Activated naive CD8-positive, alpha-beta T cell treated with anti-CD3 and anti-CD28 coated beads, Interleukin-2, amount 10 ng/mL, durations not matched to agents 7 days and 5 days (primary cell): ENCODE results near the gene SLC25A29. TPM values are rescaled to one million over a fixed set of nuclear protein-coding genes. Genes with fewer than 3 reads are reported as not detected.

ENCODE experiments used
- ATAC-seq: fragments of 150-1000 bp; cut with Tn5 transposase; one replicate; pipeline ENCODE4 v1.10.0; 2021; ENCODE audit warnings: low read depth, moderate library complexity
- POLR2A ChIA-PET: fragments of 350-600 bp; sonication (Branson Sonifier 250); formaldehyde crosslinking; loops from one replicate; lab custom pipeline; 2021; ENCODE audit warnings: antibody characterized with exemption; lab: Charles Lee
- DNase-seq: peaks from one replicate; pipeline ENCODE4 v3.0.0; 2021
- H3K27ac Mint-ChIP-seq: one replicate; pipeline ENCODE4 v1.8.0; 2022; ENCODE audit warnings: mild to moderate bottlenecking, mixed read lengths
- H3K27me3 Mint-ChIP-seq: one replicate; pipeline ENCODE4 v1.8.0; 2022; ENCODE audit warnings: mild to moderate bottlenecking, moderate library complexity, mixed read lengths
- H3K36me3 Mint-ChIP-seq: one replicate; pipeline ENCODE4 v1.8.0; 2021; ENCODE audit warnings: mild to moderate bottlenecking, mixed read lengths
- H3K4me1 Mint-ChIP-seq: one replicate; pipeline ENCODE4 v1.8.0; 2021; ENCODE audit warnings: mixed read lengths
- H3K4me3 Mint-ChIP-seq: one replicate; pipeline ENCODE4 v1.8.0; 2022; ENCODE audit warnings: mild to moderate bottlenecking, moderate library complexity, mixed read lengths
- H3K9me3 Mint-ChIP-seq: one replicate; pipeline ENCODE4 v1.8.0; 2021; ENCODE audit warnings: mixed read lengths
- total RNA-seq, 2 experiments: library from RNA; stranded (reverse); gene quantifications; one replicate each; pipeline ENCODE4 v1.2.3, GENCODE V29; 2021

Gene SLC25A29
- total RNA-seq, 2 experiments from 2014 or later = 17.3 to 18.1 TPM

GRCh38 chr14:100340423-100340813 lies 34.2 kb upstream of the SLC25A29 start:
- Mint-ChIP-seq H3K27me3 (no peaks in the 10 kb centered on the region), H3K4me1 (peaks cover 8% of the 10 kb centered on the region), H3K27ac (peak overlapping the region; percentile 59), H3K4me3 (no peak overlapping the region), H3K36me3 (peaks cover 42% of the 10 kb centered on the region), H3K9me3 (no peaks in the 10 kb centered on the region)
- no peak for ATAC-seq
- POLR2A ChIA-PET = interaction anchor here (0.8 to 1.4 kb wide), 2 partner anchors 35 to 37 kb away, joined by 3 read pairs; a partner anchor contains a TSS
- DNase-seq = peak; percentile 15

GRCh38 chr14:100339766-100340422 lies 33.6 kb upstream of the SLC25A29 start:
- no peak for ATAC-seq
- peaks cover 42% of the 10 kb centered on the region for H3K36me3 Mint-ChIP-seq
- peak overlapping the region; percentile 59 for H3K27ac Mint-ChIP-seq
- peaks cover 8% of the 10 kb centered on the region for H3K4me1 Mint-ChIP-seq
- no peak overlapping the region for H3K4me3 Mint-ChIP-seq
- no peaks in the 10 kb centered on the region for H3K9me3 Mint-ChIP-seq
- peak; percentile 20 for DNase-seq
- H3K27me3 Mint-ChIP-seq = no peaks in the 10 kb centered on the region
- POLR2A ChIA-PET = interaction anchor here (0.8 to 1.4 kb wide), 2 partner anchors 35 to 38 kb away, joined by 3 read pairs; a partner anchor contains a TSS

GRCh38 chr14:100336618-100337530 lies 30.6 kb upstream of the SLC25A29 start:
- Mint-ChIP-seq H3K4me1 (peaks cover 8% of the 10 kb centered on the region), H3K4me3 (no peak overlapping the region), H3K27me3 (no peaks in the 10 kb centered on the region), H3K9me3 (no peaks in the 10 kb centered on the region), H3K27ac (peak overlapping the region; percentile 38), H3K36me3 (peaks cover 36% of the 10 kb centered on the region)
- DNase-seq = peak; percentile 11
- no peak for ATAC-seq
- POLR2A ChIA-PET = no interaction called here

GRCh38 chr14:100334904-100335303 lies 28.7 kb upstream of the SLC25A29 start:
- no peaks in the 10 kb centered on the region for H3K4me1 Mint-ChIP-seq
- ATAC-seq = no peak
- peaks cover 26% of the 10 kb centered on the region for H3K36me3 Mint-ChIP-seq
- H3K9me3 Mint-ChIP-seq = no peaks in the 10 kb centered on the region
- no peak overlapping the region for H3K27ac Mint-ChIP-seq
- no peak overlapping the region for H3K4me3 Mint-ChIP-seq
- no peak for DNase-seq
- H3K27me3 Mint-ChIP-seq = no peaks in the 10 kb centered on the region
- POLR2A ChIA-PET = no interaction called here

GRCh38 chr14:100333827-100334226 lies 27.6 kb upstream of the SLC25A29 start:
- H3K4me1 Mint-ChIP-seq = no peaks in the 10 kb centered on the region
- no peak overlapping the region for H3K27ac Mint-ChIP-seq
- DNase-seq = no peak
- no peak overlapping the region for H3K4me3 Mint-ChIP-seq
- peaks cover 26% of the 10 kb centered on the region for H3K36me3 Mint-ChIP-seq
- POLR2A ChIA-PET = no interaction called here
- H3K9me3 Mint-ChIP-seq = no peaks in the 10 kb centered on the region
- ATAC-seq = no peak
- no peaks in the 10 kb centered on the region for H3K27me3 Mint-ChIP-seq

- DNase-seq (no peak), ATAC-seq (no peak)
- no peaks in the 10 kb centered on the region for H3K4me1 Mint-ChIP-seq
- no peak overlapping the region for H3K4me3 Mint-ChIP-seq
- H3K27ac Mint-ChIP-seq = no peak overlapping the region
- peaks cover 22% of the 10 kb centered on the region for H3K36me3 Mint-ChIP-seq
- POLR2A ChIA-PET = no interaction called here
- H3K27me3 Mint-ChIP-seq = no peaks in the 10 kb centered on the region
- H3K9me3 Mint-ChIP-seq = no peaks in the 10 kb centered on the region
These were observed 27.1 kb upstream of the SLC25A29 start for GRCh38 chr14:100333311-100333710.

- Mint-ChIP-seq H3K4me1 (no peaks in the 10 kb centered on the region), H3K36me3 (peaks cover 18% of the 10 kb centered on the region), H3K27ac (no peak overlapping the region), H3K9me3 (no peaks in the 10 kb centered on the region), H3K4me3 (no peak overlapping the region), H3K27me3 (no peaks in the 10 kb centered on the region)
- ATAC-seq (no peak), DNase-seq (no peak)
- POLR2A ChIA-PET = no interaction called here
These were observed 26.6 kb upstream of the SLC25A29 start for GRCh38 chr14:100332797-100333196.

- no peak for ATAC-seq
- Mint-ChIP-seq H3K27me3 (no peaks in the 10 kb centered on the region), H3K27ac (peak overlapping the region; percentile 30), H3K4me1 (no peaks in the 10 kb centered on the region), H3K4me3 (no peak overlapping the region), H3K9me3 (no peaks in the 10 kb centered on the region), H3K36me3 (peaks cover 15% of the 10 kb centered on the region)
- POLR2A ChIA-PET = no interaction called here
- no peak for DNase-seq
These were observed 25.9 kb upstream of the SLC25A29 start for GRCh38 chr14:100332071-100332639.

GRCh38 chr14:100330388-100330931 lies 24.2 kb upstream of the SLC25A29 start:
- H3K27me3 Mint-ChIP-seq = no peaks in the 10 kb centered on the region
- H3K27ac Mint-ChIP-seq = no peak overlapping the region
- POLR2A ChIA-PET = no interaction called here
- no peaks in the 10 kb centered on the region for H3K4me1 Mint-ChIP-seq
- DNase-seq (no peak), ATAC-seq (no peak)
- H3K36me3 Mint-ChIP-seq = peaks cover 5% of the 10 kb centered on the region
- no peaks in the 10 kb centered on the region for H3K9me3 Mint-ChIP-seq
- H3K4me3 Mint-ChIP-seq = no peak overlapping the region

- POLR2A ChIA-PET = no interaction called here
- Mint-ChIP-seq H3K27ac (no peak overlapping the region), H3K4me3 (no peak overlapping the region), H3K27me3 (no peaks in the 10 kb centered on the region), H3K4me1 (no peaks in the 10 kb centered on the region), H3K9me3 (no peaks in the 10 kb centered on the region), H3K36me3 (peaks cover 5% of the 10 kb centered on the region)
- DNase-seq = no peak
- no peak for ATAC-seq
These were observed 23.7 kb upstream of the SLC25A29 start for GRCh38 chr14:100330007-100330344.

- DNase-seq = no peak
- Mint-ChIP-seq H3K27me3 (no peaks in the 10 kb centered on the region), H3K36me3 (peaks cover 2% of the 10 kb centered on the region), H3K9me3 (no peaks in the 10 kb centered on the region), H3K4me1 (no peaks in the 10 kb centered on the region), H3K27ac (no peak overlapping the region), H3K4me3 (no peak overlapping the region)
- no peak for ATAC-seq
- POLR2A ChIA-PET = no interaction called here
These were observed 23.2 kb upstream of the SLC25A29 start for GRCh38 chr14:100329233-100330006.

- Mint-ChIP-seq H3K9me3 (no peaks in the 10 kb centered on the region), H3K4me3 (no peak overlapping the region), H3K4me1 (no peaks in the 10 kb centered on the region), H3K27ac (no peak overlapping the region), H3K36me3 (peaks cover 2% of the 10 kb centered on the region), H3K27me3 (no peaks in the 10 kb centered on the region)
- ATAC-seq = no peak
- POLR2A ChIA-PET = no interaction called here
- no peak for DNase-seq
These were observed 22.4 kb upstream of the SLC25A29 start for GRCh38 chr14:100328495-100329163.
